SK-N-SH (cell line): ENCODE results near the gene UCHL1. TPM values are rescaled to one million over a fixed set of nuclear protein-coding genes. Genes with fewer than 3 reads are reported as not detected.

Source experiments
- CTCF ChIA-PET: fragments of 300-600, 350-600 bp; formaldehyde crosslinking; extraction: SDS; loops from one replicate; lab custom pipeline; 2021; lab: Yijun Ruan, JAX
- POLR2A ChIA-PET: fragments of 350-600 bp; sonication (Branson Sonifier 250); formaldehyde crosslinking; extraction: SDS; loops from one replicate; lab custom pipeline; 2020; ENCODE audit warnings: antibody characterized with exemption, inconsistent platforms; lab: Yijun Ruan, JAX
- DNase-seq: peaks from one replicate; pipeline ENCODE4 v3.0.0; 2012
- H2AFZ ChIP-seq: fragments of 200-600 bp; sonication (generic); 2 replicates; pipeline ENCODE4 v1.8.1; 2016; ENCODE audit warnings: antibody characterized with exemption, mild to moderate bottlenecking, low read depth
- H3F3A ChIP-seq: fragments of 200-600 bp; sonication (generic); replicated peaks from 2 replicates; pipeline ENCODE3; 2016; ENCODE audit warnings: antibody characterized with exemption, mild to moderate bottlenecking; ENCODE audit not compliant: insufficient read depth
- H3K27ac ChIP-seq, 2 experiments: fragments of 200-500 bp in 1 of 2; fragments of 200-600 bp in 1 of 2; sonication (Bioruptor generic) in 1 of 2; sonication (generic), shearing (Covaris generic) in 1 of 2; 2 replicates each; pipeline versions ENCODE4 v1.5.1 to v1.6.1; 2014 to 2016; ENCODE audit warnings: low read depth in 2 of 2, inconsistent platforms in 1 of 2, low read length in 1 of 2, mild to moderate bottlenecking in 1 of 2, mixed read lengths in 1 of 2
- H3K27me3 ChIP-seq: fragments of 200-600 bp; sonication (generic), shearing (Covaris generic); 2 replicates; pipeline ENCODE4 v1.6.1; 2016; ENCODE audit warnings: mixed run types; ENCODE audit not compliant: insufficient read depth
- H3K36me3 ChIP-seq, 2 experiments: fragments of 200-500 bp in 1 of 2; fragments of 200-600 bp in 1 of 2; sonication (Bioruptor generic) in 1 of 2; sonication (generic) in 1 of 2; replicated peaks in 1 of 2; 2 replicates each; pipeline versions ENCODE3 to v1.5.1; 2014 to 2016; ENCODE audit warnings: low read length in 1 of 2, mild to moderate bottlenecking in 1 of 2; ENCODE audit not compliant: insufficient read depth in 2 of 2, control insufficient read depth in 1 of 2
- H3K4me1 ChIP-seq, 2 experiments: fragments of 200-500 bp in 1 of 2; fragments of 200-600 bp in 1 of 2; sonication (Bioruptor generic) in 1 of 2; sonication (generic), shearing (Covaris generic) in 1 of 2; 2 replicates each; pipeline versions ENCODE4 v1.5.1 to v1.6.1; 2014 to 2016; ENCODE audit warnings: low read depth in 1 of 2, low read length in 1 of 2, mixed run types in 1 of 2; ENCODE audit not compliant: insufficient read depth in 2 of 2, control insufficient read depth in 1 of 2
- H3K4me2 ChIP-seq: fragments of 200-600 bp; sonication (generic), shearing (Covaris generic); 2 replicates; pipeline ENCODE4 v1.6.1; 2017; ENCODE audit warnings: mixed run types
- H3K4me3 ChIP-seq, 2 experiments: fragments of 200-500 bp in 1 of 2; fragments of 200-600 bp in 1 of 2; sonication (Bioruptor generic) in 1 of 2; sonication (generic), shearing (Covaris generic) in 1 of 2; 2 replicates each; pipeline versions ENCODE4 v1.5.1 to v1.8.1; 2014 to 2016; ENCODE audit warnings: low read depth in 2 of 2, inconsistent platforms in 1 of 2, low read length in 1 of 2, mild to moderate bottlenecking in 1 of 2, mixed read lengths in 1 of 2, moderate library complexity in 1 of 2
- H3K79me2 ChIP-seq: fragments of 200-600 bp; sonication (generic); 2 replicates; pipeline ENCODE4 v1.8.1; 2017; ENCODE audit warnings: mild to moderate bottlenecking; ENCODE audit not compliant: insufficient read depth
- H3K9ac ChIP-seq: fragments of 200-600 bp; sonication (generic); 2 replicates; pipeline ENCODE4 v1.6.1; 2017; ENCODE audit warnings: mixed run types
- H3K9me2 ChIP-seq: fragments of 200-600 bp; sonication (generic); 2 replicates; pipeline ENCODE4 v1.6.1; 2017; ENCODE audit warnings: mixed run types
- H3K9me3 ChIP-seq: fragments of 200-600 bp; sonication (generic); 2 replicates; pipeline ENCODE4 v1.6.1; 2017; ENCODE audit warnings: mixed run types, mild to moderate bottlenecking, moderate library complexity
- H4K20me1 ChIP-seq: fragments of 200-600 bp; sonication (generic); 2 replicates; pipeline ENCODE4 v1.6.1; 2017; ENCODE audit warnings: mild to moderate bottlenecking, mixed run types; ENCODE audit not compliant: insufficient read depth
- EZH2phosphoT487 ChIP-seq: fragments of 200-600 bp; sonication (generic); IDR thresholded peaks from 2 replicates; pipeline ENCODE4 v1.6.1; 2017; ENCODE audit warnings: low read depth, mixed run types, mild to moderate bottlenecking, antibody characterized with exemption, moderate library complexity, borderline replicate concordance
- FOSL2 ChIP-seq: IDR thresholded peaks from 2 replicates; pipeline ENCODE4 v1.4.0; 2012; ENCODE audit warnings: low read depth, mild to moderate bottlenecking, moderate library complexity, borderline replicate concordance
- IRF3 ChIP-seq: fragments of 150-350 bp; IDR thresholded peaks from 2 replicates; pipeline ENCODE4 v1.6.1; 2016; ENCODE audit warnings: mild to moderate bottlenecking, low read depth, low read length
- MEF2A ChIP-seq: IDR thresholded peaks from 2 replicates; pipeline ENCODE4 v1.4.0; 2012; ENCODE audit warnings: low read depth, borderline replicate concordance
- MXI1 ChIP-seq: IDR thresholded peaks from 2 replicates; pipeline ENCODE4 v1.6.1; 2012; ENCODE audit warnings: mild to moderate bottlenecking, low read depth, low read length, improper control_type of control experiment
- PBX3 ChIP-seq: IDR thresholded peaks from 2 replicates; pipeline ENCODE4; 2012
- RAD21 ChIP-seq: IDR thresholded peaks from 2 replicates; pipeline ENCODE4 v1.6.1; 2012; ENCODE audit warnings: mild to moderate bottlenecking, low read length
- SIN3A ChIP-seq: IDR thresholded peaks from 2 replicates; pipeline ENCODE4 v1.6.1; 2012; ENCODE audit warnings: low read depth, mild to moderate bottlenecking, low read length, moderate library complexity, borderline replicate concordance
- TAF1 ChIP-seq: IDR thresholded peaks from 2 replicates; pipeline ENCODE4 v1.6.1; 2012; ENCODE audit warnings: low read depth, mild to moderate bottlenecking, low read length, moderate library complexity, borderline replicate concordance
- TCF12 ChIP-seq: IDR thresholded peaks from 2 replicates; pipeline ENCODE4 v1.4.0; 2012
- ZBTB33 ChIP-seq: IDR thresholded peaks from 2 replicates; pipeline ENCODE4 v1.4.0; 2012; ENCODE audit warnings: low read depth, borderline replicate concordance
- WGBS: methylation state at CpG from one replicate; pipeline ENCODE4 v1.1.6; 2017; ENCODE audit warnings: low lambda C conversion rate; 5-methylcytosine and 5-hydroxymethylcytosine counted together
- polyA plus RNA-seq, 3 experiments: library from polyadenylated mRNA; depleted of rRNA; stranded (reverse); fragments of >200 nt; gene quantifications; 2 replicates each; pipeline ENCODE4 v1.2.3, GENCODE V29; 2012

Gene UCHL1
- polyA plus RNA-seq, 1 of the 3 experiments (the other 2 are of a cell fraction): 1,518 TPM

- ChIA-PET CTCF (interaction anchor here (2.2 to 2.3 kb wide), 2 partner anchors 231 to 280 kb away, joined by 5 to 10 read pairs; no protein-coding TSS in a partner anchor), POLR2A (no interaction called here)
- H3K9me3 ChIP-seq: no peaks in the 10 kb centered on the region
- no peaks in the 10 kb centered on the region for H3K27me3 ChIP-seq
- peaks cover 8 to 44% of the 10 kb centered on the region in 2 experiments for H3K4me1 ChIP-seq
- H4K20me1 ChIP-seq: no peaks in the 10 kb centered on the region; the same call in 1 of the 2 replicates
- no peak overlapping the region for H3K4me3 ChIP-seq
- no peak for TF ChIP-seq EZH2phosphoT487
- TF ChIP-seq IRF3: no peak
- no peak for TF ChIP-seq MEF2A
- no peak for TF ChIP-seq SIN3A
- no peak for TF ChIP-seq RAD21
- TF ChIP-seq TAF1: no peak
- TF ChIP-seq ZBTB33: no peak
- TF ChIP-seq TCF12: no peak
- no peak for TF ChIP-seq FOSL2
- H2AFZ ChIP-seq: no peak overlapping the region
- H3K9me2 ChIP-seq: no peaks in the 10 kb centered on the region
- H3K4me2 ChIP-seq: no peak overlapping the region
- no peak for DNase-seq
- H3K36me3 ChIP-seq: no peaks in the 10 kb centered on the region
- H3K9ac ChIP-seq: no peak overlapping the region
- H3F3A ChIP-seq: peaks cover 45% of the 10 kb centered on the region
- peak overlapping the region in 1 of 2 experiments; percentile 42; a peak in 1 of 4 replicates for H3K27ac ChIP-seq
- H3K79me2 ChIP-seq: peaks cover 96% of the 10 kb centered on the region
These were observed 49.4 kb upstream of the UCHL1 start for GRCh38 chr4:41207291-41207831.

- TF ChIP-seq PBX3 (peak; percentile 55), MXI1 (no peak)
- H3K9me3 ChIP-seq: no peaks in the 10 kb centered on the region
- H3K27me3 ChIP-seq: no peaks in the 10 kb centered on the region
- no peak for DNase-seq
- 0 out of 2 replicates have a peak overlapping the region, but pooled peaks have one; percentile 30 for H3K4me2 ChIP-seq
- H3K4me3 ChIP-seq: no peak overlapping the region
- 88% methylated on average over 3 of the region's 5 CpGs for WGBS
- CTCF ChIA-PET: interaction anchor here (1.1 to 2.3 kb wide), 3 partner anchors 233 to 285 kb away, joined by 4 to 10 read pairs (median 5); no protein-coding TSS in a partner anchor
- peaks cover 26% of the 10 kb centered on the region for H3F3A ChIP-seq
- H3K9ac ChIP-seq: no peak overlapping the region
- H3K9me2 ChIP-seq: no peaks in the 10 kb centered on the region
- peaks cover 15 to 27% of the 10 kb centered on the region in 2 experiments for H3K4me1 ChIP-seq
- no peaks in the 10 kb centered on the region for H3K36me3 ChIP-seq
- H3K27ac ChIP-seq: peak overlapping the region; percentile 36 to 42; a peak in 3 of 4 replicates
- no peaks in the 10 kb centered on the region; the same call in 1 of the 2 replicates for H4K20me1 ChIP-seq
- H3K79me2 ChIP-seq: peaks cover 98% of the 10 kb centered on the region
- POLR2A ChIA-PET: no interaction called here
- H2AFZ ChIP-seq: no peak overlapping the region
These were observed 47.5 kb upstream of the UCHL1 start for GRCh38 chr4:41209187-41209586.
